GM19328 (cell line): ENCODE measurements around the gene UBE2I.
"Not testable (repeated sequence)": the region's sequence is repeated elsewhere in the genome, so short reads cannot be mapped to it uniquely, and the experiment has no call there.

Experiments
- ATAC-seq: cut with Tn5 transposase; IDR thresholded peaks from one replicate; pipeline ENCODE4 v1.9.1; 2021; ENCODE audit warnings: mild to moderate bottlenecking, moderate library complexity; ENCODE audit not compliant: unreplicated experiment

The UBE2I gene

DNA sequence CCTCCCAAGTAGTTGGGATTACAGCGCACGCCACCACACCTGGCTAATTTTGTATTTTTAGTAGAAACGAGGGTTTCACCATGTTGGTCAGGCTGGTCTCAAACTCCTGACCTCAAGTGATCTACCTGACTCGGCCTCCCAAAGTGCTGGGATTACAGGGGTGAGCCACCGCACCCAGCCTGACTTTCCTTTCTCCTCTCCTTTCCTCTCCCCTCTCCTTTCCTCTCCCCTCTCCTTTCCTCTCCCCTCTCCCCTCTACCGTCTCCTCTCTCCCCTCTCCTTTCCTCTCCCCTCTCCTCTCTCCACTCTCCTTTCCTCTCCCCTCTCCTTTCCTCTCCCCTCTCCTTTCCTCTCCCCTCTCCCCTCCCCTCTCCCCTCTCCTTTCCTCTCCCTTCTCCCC is 17.2 kb upstream of the UBE2I start:
- ATAC-seq, result not testable (repeated sequence)

DNA sequence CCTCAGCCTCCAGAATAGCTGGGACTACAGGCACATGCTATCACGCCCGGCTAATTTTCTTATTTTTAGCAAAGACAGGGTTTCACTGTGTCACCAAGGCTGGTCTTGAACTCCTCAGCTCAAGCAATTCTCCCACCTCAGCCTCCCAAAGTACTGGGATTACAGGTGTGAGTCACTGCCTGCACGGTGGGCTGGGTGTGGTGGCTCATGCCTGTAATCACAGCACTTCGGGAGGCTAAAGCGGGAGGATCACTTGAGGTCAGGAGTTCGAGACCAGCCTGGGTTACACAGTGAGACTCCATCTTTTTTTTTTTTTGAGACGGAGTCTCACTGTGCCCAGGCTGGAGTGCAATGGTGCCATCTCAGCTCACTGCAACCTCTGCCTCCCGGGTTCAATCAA is 16.6 kb upstream of the UBE2I start:
- not testable (repeated sequence) for ATAC-seq

DNA sequence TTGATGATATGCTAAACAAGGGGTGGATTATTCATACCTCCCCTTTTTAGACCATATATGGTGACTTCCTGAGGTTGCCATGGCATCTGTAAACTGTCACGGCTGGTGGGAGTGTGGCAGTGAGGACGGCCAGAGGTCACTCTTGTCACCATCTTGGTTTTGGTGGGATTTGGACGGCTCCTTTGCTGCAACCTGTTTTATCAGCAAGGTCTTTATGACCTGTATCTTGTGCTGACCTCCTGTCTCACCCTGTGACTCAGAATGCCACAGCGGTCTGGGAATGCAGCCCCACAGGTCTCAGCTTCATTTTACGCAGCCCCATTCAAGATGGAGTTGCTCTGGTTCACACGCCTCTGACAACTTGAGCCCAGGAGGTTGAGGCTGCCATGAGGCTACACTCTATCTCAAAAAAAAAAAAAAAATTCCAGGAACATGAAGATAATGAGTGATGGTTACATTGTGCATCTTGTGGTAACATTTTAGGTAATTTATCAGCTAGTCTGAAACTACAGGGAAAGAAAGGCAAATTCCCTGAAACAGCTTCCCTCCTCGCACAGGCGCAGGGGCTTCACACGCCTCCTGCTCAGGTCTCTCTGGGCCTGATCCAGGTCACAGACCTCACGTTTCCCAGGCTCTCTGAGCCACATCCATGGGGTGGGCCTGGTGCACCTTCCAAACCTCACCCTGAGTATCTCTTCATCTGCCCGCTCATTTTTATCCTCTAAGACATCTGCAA is 15.3 kb upstream of the UBE2I start:
- no peak for ATAC-seq

DNA sequence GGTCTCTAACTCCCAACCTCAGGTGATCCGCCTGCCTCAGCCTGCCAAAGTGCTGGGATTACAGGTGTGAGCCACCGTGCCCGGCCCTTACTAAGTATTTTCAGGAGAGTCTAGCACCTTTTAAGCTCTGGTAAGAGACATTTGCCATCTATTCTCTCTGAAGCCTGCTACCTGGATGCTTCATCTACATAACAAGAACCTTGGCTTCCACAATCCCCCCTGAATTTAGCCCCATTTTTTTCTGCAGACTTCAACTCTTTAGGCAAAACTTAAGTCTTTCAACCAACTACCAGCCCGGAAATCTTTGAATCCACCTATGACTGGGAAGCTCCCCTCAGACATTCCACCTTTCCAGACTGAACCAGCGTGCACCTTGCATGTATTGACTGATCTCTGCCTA is 14.0 kb upstream of the UBE2I start:
- ATAC-seq, result no peak

DNA sequence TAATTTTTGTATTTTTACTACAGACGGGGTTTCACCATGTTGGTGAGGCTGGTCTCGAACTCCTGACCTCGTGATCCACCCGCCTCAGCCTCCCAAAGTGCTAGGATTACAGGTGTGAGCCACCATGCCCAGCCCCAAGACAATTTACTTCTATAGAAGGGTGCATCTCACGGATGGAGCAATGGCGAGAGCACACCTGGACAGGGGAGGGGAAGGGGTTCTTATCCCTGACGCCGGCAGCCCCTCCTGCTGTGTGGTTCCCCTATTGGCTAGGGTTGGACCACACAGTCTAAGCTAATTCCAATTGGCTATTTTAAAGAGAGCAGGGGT is 12.8 kb upstream of the UBE2I start:
- ATAC-seq, result not testable (repeated sequence)

DNA sequence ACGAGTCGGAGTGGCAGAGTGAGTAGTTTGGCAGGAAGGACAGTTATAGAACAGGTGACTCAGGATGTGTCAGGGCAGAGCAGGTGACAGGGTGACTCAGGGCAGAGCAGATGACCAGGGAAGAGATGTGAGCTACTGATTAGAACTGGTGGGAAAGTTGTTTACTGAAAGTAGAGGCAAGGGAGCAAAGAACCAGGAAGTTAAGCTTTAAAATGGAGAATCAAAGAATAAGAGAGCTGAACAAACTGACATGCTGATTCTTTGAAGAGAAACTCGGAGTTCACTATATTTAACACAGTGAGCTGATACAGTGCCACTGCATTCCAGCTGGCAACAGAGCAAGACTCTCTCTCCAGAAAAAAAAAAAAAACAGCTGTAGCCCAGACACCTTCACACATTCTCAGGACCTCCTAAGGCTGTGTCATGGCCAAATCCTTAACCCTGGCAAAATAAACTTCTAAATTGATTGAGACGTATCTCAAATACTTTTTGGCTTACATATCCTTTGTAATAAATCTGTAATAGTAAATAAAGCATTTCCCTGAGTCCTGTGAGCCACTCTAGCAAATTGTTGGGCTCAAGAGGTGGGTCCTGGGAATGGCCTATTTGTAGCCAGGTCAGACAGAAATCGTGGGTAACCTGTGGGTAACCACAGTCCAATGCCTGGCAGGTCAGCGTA is 12.3 kb upstream of the UBE2I start:
- ATAC-seq, result no peak

DNA sequence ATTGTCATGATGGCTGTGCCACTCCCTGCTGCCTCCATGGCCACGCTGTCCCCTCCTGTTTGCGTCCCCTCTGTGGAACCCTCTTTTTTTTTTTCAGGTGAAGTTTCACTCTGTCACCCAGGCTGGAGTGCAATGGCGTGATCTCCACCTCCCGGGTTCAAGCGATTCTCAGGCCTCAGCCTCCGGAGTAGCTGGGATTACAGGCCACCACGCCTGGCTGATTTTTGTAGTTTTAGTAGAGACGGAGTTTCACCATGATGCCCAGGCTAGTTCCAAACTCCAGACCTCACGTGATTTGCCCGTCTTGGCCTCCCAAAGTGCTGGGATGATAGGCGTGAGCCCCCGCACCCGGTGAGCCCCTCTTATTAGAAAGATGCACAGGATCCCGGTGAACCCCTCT is 11.0 kb upstream of the UBE2I start:
- no peak for ATAC-seq

DNA sequence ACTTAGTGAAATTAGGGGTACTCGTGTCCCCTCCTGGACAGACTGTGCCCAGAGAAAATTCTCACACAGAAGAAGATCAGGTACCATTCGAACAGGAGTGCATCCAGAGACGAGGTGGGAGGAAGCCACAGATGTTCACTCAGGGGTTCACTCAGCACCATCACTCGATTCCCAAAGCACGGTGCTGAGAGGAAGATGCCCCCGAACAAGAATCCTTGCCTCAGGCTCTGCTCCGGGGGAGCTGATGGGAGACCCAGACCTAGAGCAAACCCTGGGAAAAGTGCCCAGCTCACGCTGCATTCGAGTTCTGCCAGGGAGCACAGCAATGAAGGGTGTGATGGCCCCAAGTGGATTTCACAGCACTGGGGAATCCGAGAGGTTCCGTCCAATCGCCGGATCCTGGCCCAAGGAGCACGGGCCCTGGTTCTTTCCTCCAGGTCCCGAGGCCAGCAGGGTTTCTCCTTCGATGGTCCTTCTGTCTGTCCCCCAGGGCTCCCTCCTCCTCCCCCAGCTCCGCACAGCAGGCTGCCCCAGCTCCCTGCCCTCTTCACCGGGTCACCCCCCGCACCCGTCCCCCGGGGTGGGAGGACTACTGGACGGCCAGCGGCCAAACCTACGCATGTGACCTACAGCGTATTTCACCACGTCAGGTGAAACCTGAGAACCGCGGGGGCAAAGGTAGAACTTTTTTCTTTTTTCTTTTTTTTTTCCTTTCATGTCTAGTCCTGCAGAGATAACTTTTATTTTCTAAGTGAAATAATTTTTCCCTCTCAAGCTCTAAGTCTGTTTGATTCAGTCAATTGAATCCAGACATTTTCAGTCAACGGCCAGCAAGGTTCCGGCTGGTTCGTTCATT is 10.2 kb upstream of the UBE2I start:
- ATAC-seq, result no peak

DNA sequence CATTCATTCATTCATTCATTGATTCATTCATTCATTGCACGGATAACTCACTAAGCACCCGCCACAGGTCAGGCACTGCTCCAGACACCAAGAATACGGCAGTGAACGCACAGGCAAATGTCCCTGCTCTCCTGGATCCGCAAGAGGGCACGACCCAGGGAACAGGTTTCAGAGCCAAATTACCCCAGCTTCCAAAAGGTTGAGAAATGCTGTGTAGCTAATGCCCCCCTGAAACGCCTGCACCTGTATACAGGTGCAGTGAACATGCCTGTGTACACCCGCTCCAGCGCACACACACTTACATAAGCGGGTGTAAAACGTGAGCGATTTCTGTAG is 9.6 kb upstream of the UBE2I start:
- ATAC-seq, result no peak

DNA sequence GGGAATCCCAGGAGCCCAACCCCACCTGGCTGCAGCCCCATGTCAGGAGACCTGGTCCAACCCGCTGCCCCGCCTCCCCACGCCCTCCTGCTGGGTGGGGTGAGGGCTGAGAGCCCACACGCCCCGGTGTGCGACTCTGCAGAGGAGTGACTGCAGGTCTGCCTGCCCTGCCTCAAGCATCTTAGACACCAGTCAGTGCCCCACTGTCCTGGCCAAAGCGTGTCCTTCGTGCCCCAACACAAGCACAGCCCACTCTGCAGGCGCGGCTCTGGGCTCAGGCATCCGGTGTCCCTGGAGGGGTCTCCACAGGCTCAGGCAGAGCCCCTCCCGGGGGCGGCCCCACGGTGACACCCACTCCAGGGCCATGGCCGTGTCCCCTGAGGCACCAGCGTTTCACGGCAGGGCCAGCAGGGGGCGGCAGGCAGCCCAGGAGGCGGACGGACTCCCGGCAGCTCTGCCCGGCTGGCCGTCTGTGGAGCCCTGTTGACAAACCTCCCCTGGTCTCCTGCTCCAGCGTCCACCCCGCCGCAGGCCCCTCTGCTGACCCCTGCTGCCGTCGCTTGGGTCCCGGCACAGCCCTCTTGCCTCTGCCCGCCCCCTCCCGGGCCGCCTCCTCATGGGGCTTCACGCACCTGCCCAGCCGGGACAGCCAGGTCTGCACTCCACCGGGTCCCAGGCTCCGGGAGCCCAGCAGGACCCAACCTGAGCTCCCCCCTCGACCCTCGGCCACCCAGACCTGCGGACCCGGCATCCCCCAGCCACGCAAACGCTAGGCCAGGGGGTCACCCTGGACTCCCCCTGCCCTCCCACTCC is 8.6 kb upstream of the UBE2I start:
- no peak for ATAC-seq

DNA sequence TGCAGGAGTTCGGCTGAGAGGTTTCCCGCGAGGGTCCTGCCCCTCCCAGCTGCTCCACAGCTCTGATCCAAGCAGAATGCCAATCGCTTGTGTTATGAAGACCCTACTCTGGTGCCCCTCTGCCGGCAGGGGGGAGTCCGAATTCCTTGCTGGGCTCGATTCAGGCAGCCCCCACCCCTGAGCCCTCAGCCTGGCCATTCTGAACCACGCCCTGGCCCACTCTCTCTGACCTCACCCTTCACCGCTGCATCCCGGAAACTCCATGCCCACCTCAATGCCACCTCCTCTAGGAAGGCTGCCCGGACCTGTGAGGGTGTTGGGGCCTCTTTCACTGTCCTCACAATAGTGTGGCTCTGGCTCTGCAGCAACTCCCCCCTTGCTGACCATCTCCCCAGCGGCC is 7.9 kb upstream of the UBE2I start:
- no peak for ATAC-seq

DNA sequence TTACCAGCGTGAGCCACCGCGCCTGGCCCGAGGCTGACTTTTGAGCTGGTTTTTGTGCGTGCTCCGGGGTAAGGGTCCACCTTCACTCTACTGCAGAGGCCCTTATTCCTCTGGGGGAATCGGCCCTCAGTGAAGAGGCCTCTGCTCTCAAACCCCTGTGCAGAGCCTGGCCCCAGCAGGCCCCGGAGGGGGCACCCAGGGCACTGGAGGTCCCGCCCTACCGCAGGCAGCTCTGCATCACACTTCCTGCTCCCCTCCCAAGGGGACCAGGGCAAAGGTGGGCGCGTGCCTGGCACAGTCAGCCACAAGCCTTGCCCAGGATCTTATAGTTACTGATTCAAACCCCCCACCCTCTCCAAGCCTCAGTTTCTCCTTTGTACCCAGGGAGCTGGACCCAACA is 3.6 kb upstream of the UBE2I start:
- ATAC-seq, result no peak

DNA sequence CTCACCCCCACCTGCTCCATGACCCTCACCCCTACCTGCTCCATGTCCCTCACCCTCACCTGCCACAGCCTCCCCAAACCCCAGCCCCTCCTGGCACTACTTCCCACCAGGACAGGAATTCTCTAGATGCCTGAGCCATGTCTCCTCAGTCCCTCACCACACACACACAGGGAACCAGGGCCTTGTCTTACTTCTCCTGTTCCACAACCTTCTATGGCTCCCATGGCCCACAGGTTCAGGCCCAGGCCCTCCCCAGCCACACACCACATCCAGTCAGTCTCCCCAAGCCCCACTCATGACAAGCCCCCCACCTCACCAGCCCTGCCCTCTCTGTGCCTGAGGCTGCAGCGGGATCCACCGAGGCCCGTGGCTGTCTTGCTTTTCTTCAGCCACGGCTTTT is 3.1 kb upstream of the UBE2I start:
- ATAC-seq, result no peak

DNA sequence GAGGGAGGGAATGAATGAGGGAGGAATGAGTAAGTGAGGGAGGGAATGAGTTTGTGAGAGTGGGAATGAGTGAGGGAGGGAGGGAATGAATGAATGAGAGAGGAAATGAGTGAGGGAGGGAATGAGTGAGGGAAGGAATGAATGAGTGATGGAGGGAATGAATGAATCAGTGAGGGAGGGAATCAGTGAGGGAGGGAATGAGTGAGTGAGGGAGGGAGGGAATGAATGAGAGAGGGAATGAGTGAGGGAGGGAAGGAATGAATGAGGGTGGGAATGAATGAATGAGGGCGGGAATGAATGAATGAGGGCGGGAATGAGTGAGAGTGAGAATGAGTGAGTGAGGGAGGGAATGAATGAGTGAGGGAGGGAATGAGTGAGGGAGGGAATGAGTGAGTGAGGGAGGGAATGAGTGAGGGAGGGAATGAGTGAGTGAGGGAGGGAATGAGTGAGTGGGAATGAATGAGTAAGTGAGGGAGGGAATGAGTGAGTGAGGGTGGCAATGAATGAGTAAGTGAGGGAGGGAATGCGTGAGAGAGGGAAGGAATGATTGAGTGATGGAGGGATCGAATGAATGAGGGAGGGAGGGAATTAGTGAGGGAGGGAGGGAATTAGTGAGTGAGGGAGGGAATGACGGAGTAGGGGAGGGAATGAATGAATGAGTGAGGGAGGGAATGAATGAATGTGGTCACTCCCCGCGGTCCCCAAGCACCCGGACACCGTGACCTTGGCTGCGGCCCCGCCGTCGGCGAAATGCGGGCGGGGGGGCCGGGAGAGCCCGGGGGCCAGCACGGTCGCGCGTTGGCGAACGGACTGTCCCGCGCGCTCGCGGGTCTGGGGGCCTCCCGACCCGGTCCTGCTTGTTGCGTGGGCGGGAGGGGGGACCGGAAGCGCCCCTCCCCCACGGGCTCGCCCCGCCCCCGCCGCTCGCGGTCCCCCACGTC is 1.1 kb upstream of the UBE2I start:
- no peak for ATAC-seq

DNA sequence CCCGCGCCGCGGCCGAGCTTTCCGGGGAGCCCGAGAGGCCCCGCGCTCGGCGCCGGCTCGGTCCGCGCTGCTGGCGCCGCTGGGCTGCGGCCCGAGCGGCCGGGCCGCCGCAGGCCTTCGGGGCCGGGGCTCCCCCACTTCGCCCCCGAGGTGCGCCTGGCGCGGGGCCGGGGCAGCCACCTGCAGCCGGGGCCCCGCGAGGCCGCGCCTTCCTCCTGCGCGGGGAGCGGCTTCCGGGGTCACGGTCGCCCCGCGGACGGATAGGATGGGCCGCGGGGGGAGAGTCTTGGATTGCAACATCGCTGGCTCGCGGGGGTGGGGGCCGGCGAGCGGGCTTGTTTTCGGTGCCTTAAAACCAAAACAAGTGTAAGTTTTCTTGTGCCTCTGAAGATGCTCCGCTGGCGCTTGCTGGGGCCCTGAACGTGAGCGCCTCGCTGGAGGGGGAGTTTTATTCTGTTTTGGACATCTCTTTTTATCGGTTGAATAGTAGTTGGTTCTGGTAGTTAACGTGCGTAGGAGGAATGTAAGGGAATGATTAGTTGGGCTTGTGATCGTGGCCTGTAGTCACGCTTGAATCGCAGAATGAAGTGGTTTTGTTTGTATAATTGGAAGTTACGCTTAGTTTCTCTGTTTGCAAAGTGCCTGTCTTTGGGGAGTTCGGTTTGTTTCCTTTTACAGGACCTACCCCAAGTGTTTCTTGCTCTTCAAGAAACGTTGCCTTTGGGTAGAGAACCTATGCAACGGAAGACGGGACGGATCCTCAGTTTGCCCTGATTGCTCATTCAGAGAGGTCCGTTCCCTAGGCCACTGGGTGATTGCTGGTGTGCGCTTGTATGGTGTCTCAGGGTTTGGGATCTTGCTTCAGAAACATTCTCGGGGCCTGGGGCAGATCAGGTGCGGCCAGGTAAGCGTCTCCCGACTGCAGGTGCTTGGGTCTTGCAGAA is 724 bp downstream of the UBE2I start:
- ATAC-seq, result peak; percentile 16

DNA sequence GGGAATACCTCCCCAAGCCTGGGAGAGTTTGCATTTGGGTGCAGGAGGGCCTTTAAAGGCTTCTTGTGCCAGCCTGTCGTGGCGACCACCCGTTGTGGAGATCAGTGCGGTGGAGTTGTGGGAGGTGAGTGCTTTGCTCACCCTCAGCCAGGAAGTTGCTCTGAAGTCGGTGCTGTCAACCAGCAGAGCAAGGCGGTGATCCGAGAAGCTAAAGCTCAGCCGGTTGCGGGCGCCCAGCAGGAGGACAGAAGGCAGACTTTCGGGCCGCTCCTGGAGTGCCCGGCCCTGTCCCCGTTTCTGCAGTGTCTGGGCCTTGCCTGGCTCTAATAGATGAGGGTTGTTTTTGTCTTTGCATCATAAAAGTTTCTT is 1.4 kb downstream of the UBE2I start:
- no peak for ATAC-seq

DNA sequence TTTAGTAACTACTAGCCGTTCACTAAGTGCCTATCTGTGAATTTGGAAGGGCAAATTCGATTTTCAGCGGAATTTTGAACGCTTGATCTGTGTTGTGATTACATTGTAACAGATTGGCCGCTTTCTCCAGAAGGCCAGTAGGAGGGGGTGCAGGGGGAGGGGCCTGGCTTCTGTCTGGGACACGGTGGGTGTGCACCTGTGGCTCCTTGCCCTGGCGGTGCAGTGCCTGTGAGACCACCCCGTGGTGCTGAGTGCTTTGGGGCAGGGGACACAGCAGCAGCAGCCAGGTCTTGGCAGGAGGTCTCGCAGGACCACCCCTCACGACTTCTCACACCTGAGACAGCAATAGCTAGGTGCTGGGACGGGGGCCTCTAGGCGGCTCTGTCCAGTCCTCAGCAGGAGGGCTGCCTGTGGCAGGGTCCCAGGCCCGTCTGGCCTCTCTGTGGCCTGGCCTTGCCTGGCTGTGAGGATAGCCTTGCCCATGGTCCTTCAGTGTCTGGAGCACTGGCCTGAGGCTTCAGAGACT is 1.8 kb downstream of the UBE2I start:
- ATAC-seq, result no peak

DNA sequence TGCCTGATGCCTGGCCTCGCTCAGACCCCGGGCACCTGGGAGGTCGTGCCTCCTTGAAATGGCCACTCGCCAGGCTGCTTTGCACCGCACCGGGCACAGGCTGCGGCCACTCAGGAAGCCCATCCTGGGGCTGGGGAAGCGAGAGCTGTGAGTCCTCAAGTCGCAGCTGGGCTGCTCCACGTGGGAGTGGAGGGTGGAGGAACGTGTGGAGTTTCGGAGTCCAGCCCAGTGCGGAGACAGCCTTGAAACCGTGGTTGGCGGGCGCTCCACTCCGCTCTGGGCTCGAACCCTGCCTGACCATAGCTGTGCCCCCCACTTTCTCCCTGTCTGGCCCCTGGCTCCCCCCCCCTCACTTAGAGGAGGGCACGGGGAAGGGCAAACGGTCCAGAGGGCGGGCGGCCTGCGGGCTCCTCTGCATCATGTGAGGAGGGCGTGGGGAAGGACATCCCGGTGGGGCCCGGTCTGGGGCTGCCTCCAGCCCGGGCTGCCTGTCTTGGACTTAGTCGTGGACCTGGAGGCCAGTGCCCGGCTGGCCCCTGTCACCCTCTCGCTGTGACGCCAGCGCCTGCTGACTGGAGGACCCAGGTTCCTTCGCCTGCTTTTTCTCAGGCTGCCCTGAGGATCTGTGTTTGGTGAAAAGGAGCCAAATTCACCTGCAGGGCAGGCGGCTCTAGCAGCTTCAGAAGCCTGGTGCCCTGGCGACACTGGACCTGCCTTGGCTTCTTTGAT is 2.5 kb downstream of the UBE2I start:
- ATAC-seq, result no peak
